ENCODE results near the gene TCEANC2.
"Not testable (repeated sequence)": the region's sequence is repeated elsewhere in the genome, so short reads cannot be mapped to it uniquely, and the experiment has no call there.

The TCEANC2 gene

DNA sequence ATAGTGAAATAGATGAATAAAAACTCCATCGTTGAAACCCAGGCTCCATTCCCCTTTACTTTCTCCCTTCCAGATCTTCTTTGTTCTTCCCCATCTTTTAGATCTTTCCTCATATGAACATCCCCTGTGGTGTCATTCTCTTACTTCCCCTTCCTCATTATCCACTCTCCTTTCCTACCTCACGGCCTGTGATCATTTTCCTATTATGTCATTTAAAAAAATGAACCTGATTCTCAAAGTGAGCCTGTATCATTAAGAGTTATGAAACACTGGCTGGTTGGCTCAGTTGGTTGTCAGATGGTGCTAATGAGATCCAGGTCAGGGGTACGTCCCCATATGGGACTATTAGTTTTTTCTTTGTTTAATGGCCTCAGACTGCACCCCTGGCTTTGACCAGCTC is 38.3 kb downstream of the TCEANC2 start:
- DNase-seq = no peak

DNA sequence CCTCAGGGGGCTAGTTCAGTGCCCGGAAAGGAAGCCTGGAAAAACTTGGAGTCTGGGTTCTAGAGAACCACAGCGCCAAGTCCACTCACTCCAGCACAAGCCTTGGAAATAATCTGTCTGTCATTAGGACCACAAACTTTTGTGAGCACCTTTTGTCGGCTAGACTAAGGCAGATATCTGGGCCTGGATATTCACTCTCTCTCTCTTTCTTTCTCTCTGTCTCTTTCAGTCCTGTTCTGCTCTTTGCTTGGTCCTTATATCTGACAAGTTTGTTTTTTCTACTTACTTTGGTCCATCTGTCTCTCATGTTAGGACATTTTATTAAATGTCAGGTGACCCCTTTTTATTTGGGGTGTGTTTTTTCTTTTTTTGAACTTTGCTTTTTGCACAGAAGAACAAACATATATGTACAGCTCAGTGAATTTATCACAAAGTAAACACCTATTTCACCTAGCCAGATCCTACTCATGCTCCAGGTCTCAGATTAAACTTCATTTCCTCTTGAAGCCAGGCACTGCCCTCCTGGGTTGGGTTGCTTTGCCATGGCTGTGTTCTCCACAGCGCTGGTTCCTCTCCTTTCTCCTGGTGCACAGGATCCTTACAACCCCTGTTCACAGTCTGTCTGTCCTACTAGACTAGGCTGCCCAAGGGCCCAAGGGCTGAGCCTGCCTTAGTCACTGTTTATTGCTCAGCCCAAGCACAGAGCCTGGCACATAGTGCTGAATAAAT is 40.8 kb downstream of the TCEANC2 start:
- DNase-seq = no peak

DNA sequence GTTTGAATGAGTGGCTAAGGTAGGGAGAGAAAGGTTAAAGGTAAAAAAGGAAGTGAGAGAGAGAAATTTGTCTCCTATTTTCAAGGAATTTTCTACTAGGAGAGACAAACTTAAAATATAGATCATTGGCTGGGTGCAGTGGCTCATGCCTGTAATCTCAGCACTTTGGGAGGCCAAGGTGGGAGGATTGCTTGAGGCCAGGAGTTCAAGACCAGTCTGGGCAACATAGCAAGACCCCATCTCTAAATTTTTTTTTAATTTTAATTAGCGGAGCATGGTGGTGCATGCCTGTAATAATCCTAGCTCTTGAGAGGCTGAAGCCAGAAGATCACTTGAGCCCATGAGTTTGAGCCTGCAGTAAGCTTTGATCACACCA is 41.3 kb downstream of the TCEANC2 start:
- DNase-seq = not testable (repeated sequence)

DNA sequence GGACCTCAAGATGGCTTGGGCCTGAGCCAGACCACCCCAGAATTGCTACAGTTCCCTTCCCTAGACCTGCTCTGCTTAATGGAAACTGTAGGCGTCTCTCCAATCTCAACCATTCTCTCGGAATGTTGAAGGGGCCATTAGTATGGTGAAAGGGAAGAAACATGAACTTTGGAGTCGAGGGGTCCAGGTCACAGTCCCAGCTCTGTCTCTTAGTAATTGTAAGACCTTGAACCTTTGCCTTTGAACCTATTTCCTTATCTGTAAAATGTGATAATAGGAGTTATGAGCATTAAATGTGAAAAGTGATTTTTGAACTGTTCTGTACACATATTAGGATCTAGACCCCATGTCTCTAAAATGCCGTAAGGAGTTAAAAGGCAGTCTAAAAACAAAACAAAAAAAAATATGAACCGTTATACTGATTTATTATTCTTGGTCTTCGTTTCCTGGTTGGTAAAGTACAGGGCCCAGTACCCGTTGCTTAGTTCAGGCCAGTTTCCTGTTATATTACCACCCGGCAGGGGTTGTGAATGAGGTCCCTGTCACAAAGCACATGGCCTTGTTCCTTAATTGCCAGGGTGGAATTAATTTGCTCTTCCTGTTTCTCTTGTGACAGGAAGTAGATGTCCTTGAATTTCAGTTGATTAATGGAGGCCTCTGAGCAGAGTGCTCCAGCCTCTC is 42.3 kb downstream of the TCEANC2 start:
- DNase-seq = no peak

DNA sequence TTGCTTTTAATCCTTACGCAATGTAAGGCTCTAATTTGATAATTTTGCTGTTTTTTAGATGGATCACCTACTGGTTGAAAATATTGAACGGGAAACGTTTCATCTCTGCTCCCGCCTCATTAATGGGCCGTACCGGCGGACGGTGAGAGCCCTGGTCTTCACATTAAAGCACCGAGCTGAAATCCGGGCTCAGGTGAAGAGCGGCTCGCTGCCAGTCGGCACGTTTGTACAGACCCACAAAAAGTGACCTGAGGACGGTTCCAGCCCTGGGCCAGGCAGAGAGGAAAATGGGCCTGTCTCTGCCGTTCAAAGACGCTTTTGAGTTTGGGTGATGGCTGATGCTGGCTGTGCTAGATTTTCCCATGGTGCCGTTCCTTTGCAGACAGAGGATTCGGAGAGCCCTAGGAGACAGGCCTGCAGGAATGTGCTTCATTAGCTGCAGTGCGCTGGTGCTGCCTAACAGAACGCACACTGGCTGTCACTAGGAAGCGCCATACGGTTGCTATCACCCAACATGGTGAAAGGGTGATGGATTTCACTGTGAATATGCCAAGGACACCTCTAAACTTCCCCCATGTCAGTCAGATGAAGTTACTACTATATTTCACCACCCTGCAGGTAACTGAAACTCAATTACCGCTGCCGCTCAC is 42.9 kb downstream of the TCEANC2 start:
- DNase-seq = no peak

DNA sequence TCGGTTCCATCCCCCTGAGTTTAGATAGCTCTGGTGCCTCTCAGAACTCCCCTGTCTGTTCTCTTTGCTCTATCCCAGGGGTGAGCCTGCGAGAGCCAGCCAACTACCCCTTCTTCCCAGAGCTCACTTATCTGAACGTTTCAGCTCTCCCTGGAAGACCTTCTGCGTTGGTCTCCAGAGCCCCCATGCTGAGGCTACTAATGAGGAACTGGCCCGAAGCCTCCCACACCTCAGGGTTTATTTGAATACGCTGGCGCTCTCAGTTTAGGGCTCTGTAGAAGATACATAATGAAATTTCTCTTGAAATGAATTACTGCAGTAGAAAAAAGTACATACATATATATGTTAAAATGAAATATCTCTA is 43.5 kb downstream of the TCEANC2 start:
- DNase-seq = no peak

DNA sequence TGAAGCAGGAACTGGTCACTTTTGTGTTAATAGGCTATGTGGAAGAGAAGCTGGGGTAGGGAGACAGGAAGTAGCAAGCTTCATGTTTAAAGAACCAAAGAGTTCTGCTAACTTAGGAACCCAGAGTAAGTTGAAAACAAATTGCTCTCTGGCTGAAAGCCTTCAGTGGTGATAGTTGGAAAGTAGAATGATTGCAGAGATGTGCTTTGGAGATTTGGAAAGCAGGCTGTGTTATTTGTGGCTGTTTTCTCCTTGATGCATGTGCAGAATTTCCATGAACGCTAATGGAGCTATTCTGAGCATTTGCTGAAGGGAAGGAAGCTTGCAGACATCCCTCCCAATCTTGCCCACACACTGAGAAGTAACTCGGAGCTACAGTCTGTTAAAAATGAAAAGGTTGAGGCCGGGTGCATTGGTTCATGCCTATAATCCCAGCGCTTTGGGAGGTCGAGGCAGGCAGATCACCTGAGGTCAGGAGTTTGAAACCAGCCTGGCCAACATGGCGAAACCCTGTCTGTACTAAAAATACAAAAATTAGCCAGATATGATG is 45.7 kb downstream of the TCEANC2 start:
- DNase-seq = no peak

DNA sequence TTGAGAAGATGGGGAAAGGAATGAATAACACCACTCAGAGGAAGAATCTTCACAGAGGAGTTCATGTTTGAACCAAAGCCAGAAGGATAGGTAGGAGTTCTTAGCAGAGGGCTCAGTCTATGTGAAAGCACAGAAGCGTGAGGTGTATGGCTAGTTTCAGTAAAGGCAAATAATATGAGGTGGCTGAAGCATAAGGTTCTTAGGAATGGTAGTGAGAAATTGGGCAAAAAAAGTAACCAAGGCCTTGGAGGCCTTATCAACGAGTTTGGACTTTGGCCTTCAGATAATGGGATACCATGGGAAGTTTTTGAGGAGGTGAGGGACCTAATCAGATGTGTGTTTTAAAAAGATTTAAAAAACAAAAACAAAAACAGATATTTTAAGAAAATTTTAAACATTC is 47.1 kb downstream of the TCEANC2 start:
- no peak for DNase-seq

DNA sequence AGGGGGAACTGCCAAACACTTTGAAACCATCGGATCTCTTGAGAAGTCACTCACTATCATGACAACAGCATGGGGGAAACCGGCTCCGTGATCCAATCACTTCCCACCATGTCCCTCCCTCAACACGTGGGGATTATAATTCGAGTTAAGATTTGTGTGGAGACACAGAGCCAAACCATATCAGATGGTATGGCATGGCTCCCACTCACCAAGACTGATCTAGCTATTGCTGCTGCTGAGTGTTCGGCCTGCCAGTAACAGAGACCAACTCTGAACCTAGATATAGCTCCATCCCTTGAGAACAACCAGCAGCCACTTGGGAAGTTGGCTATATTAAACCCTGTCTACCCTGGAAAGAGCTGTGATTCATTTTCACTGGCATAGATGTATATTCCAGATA is 50.0 kb downstream of the TCEANC2 start:
- no peak for DNase-seq

DNA sequence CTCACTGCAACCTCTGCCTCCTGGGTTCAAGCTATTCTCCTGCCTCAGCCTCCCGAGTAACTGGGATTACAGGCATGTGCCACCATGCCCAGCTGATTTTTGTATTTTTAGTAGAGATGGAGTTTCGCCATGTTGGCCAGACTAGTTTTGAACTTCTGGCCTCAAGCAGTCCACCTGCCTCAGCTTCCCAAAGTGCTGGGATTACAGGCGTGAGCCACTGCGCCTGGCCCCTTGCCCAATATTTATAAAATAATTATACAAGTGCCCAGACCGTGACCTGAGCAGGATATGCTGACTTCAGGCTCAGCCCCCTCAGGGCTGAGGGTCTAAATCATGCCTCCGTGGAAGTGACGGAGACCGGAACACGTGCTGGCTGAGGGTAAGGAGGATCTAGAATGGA is 51.2 kb downstream of the TCEANC2 start:
- DNase-seq = not testable (repeated sequence)

DNA sequence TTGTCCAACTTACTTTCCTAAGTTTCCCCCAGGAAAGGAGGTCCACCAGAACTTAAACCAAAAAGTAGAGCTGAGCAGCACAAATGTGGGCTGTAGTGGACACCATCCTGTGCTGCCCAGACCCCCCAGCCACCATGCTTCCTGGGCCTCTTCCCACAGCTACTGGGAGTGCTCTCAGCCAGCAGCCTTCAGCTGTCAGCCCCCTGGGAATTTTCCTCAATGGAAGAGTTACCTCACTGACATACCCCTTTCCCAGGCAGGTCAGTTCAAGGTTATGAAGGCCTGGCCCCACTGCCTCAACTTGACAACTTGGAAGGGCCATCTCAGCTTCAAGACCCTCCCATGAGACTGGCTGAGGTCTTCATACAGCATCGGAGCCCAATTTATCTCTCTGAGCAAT is 51.7 kb downstream of the TCEANC2 start:
- no peak for DNase-seq

DNA sequence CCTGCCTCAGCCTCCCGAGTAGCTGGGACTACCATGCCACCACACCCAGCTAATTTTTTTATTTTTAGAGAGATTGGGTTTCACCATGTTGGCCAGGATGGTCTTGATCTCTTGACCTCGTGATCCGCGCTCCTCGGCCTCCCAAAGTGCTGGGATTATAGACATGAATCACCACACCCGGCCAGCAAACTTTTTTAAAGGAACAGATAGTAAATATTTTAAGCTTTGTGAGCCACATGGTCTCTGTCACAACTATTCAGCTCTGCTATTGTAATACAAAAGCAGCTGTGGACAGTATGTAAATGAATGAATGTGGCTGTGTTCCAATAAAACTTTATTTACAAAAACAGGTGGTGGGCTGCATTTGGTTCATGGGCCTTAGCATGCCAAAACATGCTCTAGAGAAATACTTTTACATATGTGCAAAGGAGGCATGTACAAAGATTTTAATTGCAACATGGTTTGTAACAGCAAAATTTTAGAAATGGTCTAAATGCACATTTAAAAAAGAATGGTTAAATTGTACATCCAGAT is 52.4 kb downstream of the TCEANC2 start:
- no peak for DNase-seq

DNA sequence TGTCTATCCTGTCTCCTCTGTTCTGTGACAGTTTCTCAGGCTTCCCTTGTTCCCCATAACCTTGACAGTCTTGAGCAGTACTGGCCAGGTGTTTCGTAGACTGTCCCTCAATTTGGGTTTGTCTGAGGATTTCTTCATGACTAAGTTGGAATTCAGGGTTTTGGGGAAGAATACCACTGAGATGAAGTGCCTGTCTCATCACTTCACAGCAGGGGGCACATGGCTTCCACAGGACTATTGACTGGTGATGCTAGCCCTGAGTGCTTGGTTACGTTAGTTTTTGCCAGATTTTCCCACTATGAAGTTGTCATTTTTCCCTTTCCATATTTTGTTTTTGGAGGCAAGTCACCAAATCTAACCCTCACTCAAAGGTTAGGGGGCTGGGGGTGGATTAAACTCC is 53.7 kb downstream of the TCEANC2 start:
- DNase-seq = no peak

DNA sequence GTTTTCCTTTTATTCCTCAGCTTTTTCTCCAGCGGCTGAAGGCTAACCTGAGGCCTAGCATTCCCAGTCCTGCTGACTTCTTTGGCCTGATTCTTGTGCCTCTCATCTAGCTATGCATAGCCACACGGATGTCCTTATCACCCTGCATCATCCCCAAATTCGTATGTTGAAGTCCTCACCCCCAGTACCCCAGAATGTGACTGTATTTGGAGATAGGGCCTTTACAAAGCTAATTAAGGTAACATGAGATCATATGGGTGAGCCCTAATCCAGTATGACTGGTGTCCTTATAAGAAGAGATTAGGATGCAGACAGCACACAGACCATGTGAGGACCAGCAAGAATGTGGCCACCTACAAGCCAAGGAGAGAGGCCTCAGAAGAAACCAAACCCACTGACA is 54.7 kb downstream of the TCEANC2 start:
- no peak for DNase-seq

DNA sequence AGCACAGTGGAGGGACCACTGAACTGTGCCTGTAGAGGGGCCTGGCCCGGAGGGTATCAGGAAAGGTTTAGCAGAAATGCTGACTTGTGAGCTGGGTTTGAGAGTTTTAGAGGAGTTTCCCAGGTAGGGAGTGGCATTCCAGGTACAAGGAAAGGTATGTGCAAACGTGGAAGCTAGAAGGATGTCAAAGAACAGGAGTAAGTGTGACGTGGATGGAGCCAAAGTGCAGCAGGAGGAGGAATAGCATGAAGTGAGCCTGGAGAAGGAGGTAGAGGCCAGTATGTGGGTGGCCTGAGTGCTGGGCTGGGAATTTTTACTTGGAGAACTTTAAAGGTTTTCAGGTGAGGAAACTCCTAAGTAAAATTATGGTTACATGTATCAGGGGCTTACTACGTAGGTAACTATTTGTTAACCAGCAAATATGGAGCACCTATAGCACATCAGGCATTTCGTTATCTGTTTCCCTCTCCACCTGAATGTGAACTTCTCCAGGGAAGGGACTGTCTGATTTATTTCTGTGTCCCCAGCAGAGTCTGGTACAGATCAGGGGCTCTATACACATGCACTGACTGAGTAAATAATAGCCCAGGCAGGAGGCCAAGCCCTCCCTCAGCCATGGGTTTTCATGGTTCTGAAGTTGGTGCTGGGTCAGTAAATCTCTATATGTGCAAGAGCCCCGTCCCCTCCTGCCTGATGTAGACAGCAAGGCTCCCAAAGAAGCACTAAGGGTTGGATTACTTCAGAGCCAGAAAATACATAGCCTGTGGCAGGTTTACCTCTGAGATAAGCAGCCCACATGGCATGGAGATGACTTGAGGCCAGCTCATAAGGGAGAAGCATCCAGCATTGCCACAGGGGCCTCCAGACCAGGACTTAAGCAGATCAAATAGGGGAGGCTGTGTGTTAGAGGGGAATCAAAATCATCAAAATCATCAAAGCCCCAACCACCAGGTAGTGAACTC is 56.0 kb downstream of the TCEANC2 start:
- no peak for DNase-seq

DNA sequence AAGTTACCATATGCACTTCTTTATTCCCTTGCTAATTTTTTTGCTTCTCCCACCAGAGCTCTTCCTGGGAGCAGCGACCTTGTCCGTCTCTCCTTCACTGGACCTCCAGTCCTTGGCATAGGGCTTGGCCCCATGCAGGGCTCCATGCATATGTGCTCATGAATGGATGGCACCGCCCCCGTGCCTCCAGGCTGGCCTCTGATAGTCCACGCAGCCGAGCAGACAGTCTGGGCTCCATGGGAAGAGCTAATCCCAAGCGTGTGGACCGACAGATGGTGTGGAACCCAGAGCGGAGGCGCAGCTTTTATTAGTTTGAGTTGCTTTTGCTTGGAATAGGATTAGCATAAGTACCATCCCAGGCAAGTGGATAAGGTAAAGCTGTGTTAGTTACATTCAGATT is 57.6 kb downstream of the TCEANC2 start:
- DNase-seq = no peak

DNA sequence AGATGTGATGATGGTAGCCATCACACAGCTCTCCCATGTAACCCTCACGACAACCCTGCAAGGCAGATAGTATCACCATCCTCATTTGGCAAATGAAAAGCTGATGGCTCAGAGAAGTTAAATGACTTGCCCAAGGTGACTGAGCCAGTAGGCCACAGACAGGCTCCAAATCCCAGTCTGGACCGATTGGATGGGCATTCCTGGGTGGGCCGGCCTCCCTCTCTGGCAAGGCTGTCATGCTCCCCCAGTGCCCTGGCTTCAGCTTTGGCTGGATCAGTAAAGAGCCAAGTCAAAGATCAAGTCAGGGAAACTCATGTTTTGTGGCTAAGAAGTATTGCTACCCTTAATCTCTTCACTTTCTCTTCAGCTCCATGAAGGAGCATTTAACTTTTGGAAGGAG is 58.2 kb downstream of the TCEANC2 start:
- no peak for DNase-seq

DNA sequence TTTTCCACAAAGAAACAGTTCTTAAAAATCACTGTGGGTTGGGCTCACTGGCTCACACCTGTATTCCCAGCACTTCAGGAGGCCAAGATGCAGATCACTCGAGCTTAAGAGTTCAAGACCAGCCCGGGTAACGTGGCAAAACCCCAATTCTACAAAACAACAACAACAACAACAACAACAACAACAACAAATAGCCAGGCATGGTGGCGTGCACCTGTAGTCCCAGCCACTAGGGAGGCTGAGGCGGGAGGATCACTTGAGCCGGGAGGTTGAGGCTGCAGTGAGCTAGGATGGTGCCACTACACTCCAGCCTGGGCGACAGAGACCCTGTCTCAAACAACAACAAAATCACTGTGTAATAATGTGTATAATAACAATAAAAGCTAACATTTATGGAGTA is 58.6 kb downstream of the TCEANC2 start:
- no peak for DNase-seq

DNA sequence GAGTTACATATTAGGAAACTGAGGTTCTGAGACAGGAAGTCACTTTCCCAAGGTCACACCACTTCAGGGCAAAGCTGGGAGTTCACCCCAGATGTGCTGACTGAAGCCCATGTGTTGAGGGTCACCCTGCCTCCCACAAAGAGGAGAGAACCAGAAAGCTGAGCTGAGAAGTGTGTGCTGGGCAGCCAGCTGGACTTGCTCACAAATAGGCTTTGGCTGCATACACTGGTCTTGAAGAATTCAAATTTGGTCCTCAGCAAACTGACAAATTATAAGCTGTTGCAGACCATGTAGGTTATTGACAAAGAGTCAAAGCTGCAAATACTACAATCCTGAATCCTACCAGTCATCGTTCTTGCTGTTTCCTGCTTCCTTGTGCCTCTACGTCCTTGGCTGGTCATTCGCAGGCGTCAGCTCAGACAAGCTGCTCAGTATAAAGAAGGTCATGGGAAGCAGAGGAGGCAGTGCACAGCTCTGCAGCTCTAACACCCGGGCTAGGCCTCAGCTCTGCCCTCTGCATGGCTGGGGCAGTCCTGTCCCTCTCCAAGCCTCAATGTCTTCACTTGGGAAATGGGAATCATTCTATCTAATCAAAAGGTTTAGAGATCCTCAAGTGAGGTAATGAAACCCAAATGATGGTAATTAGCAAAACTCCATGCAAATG is 59.4 kb downstream of the TCEANC2 start:
- no peak for DNase-seq

DNA sequence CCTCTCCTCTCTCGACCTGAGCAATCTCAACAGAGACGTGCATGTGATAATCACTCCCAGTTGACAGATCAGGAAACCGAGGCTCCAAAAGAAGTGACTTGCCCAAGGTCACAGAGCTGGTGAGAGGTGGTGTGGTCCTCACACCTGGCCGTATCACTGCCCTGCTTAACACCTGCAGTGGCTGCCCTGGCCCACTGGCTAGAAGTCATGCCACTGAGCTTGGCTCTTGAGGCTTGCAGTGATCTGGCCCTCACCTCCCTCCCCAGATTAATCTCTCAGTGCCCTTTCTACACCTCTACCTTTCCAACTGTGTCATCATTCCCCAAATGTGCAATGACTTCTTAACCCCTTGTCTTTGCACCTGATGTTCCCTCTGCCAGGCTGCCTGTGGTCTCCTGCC is 60.6 kb downstream of the TCEANC2 start:
- DNase-seq = no peak

DNA sequence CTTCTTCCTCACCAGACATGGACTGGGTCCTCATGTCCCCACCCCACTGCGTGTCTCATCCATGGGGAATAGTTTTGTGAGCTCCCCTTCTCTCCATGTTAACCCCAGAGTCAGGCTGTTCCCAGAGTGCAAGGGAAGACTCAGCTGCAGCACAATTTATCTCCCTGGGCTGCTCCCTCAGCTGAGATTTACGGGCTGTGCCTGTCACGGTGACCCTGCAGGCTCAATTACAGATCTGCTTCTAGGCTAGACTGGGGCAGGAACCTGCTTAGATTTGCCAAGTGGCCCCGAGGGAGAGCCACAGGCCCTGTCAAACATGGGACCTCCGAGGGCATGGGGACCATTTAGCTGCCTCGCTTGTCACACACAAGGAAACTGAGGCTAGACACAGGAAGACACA is 61.5 kb downstream of the TCEANC2 start:
- DNase-seq = no peak

DNA sequence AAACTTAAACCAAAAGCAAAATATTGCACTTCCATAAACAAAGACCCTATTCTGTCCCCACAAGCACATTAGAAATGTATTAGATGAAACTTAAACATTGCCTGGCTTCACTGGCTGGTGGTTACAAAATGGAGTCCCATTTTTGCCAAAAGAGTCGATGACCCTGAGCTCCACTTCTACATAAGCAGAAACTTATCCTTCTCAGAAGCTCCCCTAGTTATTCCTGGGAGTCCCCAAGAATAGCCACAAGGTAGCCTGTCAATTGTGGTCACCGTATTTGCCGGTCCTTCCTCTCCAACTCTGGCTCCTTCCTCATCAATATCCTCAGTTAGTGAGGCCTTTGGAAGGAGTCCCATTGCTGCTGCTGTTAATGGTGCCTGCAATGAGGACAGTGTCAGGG is 62.1 kb downstream of the TCEANC2 start:
- no peak for DNase-seq
